Measurements from ENCODE around the gene ORAI2. TPM values are rescaled to one million over a fixed set of nuclear protein-coding genes. Genes with fewer than 3 reads are reported as not detected.

Gene ORAI2
- total RNA-seq, 1 donor, result 40.6 TPM

DNA sequence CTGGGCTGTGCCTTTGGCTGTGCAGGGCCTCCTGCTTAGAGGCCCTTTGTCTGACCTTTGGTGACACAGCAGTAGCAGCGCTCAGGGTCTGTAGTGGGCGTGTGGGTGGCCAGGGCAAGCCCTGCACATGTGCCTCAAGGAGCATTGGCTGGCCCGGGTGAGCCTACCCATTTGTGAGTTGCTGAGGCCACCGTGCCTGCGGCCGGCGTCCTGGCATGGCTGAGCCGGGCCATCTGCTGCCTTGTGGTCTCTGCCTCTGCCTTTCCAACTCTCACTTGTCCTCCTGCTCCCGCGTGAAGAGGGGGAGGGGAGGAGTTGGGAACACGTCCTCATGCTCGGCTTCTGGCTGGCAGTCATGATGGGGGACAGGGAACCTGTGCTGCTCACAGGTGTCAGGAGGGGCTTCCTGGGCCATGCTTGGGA lies 9.2 kb upstream of the ORAI2 start:
- H3K4me3 ChIP-seq (ENCODE audit: low read depth, low read length), result no peak overlapping the region
- DNase-seq (ENCODE audit: low read depth), result no peak
- no peak for TF ChIP-seq CTCF (IDR thresholded peaks at IDR 0.05; ENCODE audit: insufficient read depth, low read depth, low read length)

- H3K4me3 ChIP-seq (ENCODE audit: low read depth, low read length), result no peak overlapping the region
- no peak for TF ChIP-seq CTCF (IDR thresholded peaks at IDR 0.05; ENCODE audit: insufficient read depth, low read depth, low read length)
- DNase-seq (ENCODE audit: low read depth), result no peak
These were observed 8.6 kb upstream of the ORAI2 start for GRCh38 chr7:102424787-102425218.

GRCh38 chr7:102425639-102426267 lies 7.6 kb upstream of the ORAI2 start:
- peak; percentile 78 for DNase-seq (ENCODE audit: low read depth)
- TF ChIP-seq CTCF (IDR thresholded peaks at IDR 0.05; ENCODE audit: insufficient read depth, low read depth, low read length), result no peak
- no peak overlapping the region for H3K4me3 ChIP-seq (ENCODE audit: low read depth, low read length)

DNA sequence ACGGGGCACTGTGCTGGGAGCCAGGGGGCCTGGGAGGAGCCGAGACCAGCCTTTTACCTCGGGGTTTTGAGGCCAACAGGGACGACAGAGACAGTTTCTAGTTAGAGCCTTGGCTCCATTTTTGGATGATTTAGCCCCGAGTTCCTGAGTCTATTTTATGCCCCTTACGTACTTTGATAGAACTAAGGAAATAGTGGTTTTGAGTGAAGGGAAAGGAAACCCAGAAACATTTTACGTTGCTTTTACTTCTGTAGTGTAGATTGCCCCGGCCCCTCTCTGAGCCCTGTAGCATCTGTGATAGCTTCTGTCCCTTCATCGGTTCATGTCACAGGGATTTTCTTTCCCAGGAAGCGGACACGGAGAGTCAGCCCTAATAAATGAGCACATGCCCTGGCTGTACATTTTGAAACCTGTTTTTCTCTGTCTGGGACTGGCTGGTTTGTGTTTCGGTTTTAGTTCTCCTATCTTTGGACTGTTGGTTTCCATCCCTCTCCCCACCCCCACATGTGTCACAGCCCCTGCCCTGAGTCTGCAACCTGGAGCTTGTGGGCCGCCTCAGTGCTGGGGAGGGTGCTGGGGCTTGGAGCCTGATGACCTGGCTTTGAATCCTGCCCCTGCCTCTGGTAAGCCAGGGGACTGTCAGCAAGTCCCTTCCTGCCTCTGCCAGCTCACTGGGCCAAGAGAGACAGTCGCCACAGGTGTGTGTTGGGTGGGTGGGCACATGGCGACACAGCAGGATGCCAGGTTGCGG lies 6.9 kb upstream of the ORAI2 start:
- no peak for DNase-seq (ENCODE audit: low read depth)
- no peak overlapping the region for H3K4me3 ChIP-seq (ENCODE audit: low read depth, low read length)
- TF ChIP-seq CTCF (IDR thresholded peaks at IDR 0.05; ENCODE audit: insufficient read depth, low read depth, low read length), result no peak

GRCh38 chr7:102427019-102427405 lies 6.4 kb upstream of the ORAI2 start:
- TF ChIP-seq CTCF (IDR thresholded peaks at IDR 0.05; ENCODE audit: insufficient read depth, low read depth, low read length), result no peak
- no peak overlapping the region for H3K4me3 ChIP-seq (ENCODE audit: low read depth, low read length)
- DNase-seq (ENCODE audit: low read depth), result no peak

DNA sequence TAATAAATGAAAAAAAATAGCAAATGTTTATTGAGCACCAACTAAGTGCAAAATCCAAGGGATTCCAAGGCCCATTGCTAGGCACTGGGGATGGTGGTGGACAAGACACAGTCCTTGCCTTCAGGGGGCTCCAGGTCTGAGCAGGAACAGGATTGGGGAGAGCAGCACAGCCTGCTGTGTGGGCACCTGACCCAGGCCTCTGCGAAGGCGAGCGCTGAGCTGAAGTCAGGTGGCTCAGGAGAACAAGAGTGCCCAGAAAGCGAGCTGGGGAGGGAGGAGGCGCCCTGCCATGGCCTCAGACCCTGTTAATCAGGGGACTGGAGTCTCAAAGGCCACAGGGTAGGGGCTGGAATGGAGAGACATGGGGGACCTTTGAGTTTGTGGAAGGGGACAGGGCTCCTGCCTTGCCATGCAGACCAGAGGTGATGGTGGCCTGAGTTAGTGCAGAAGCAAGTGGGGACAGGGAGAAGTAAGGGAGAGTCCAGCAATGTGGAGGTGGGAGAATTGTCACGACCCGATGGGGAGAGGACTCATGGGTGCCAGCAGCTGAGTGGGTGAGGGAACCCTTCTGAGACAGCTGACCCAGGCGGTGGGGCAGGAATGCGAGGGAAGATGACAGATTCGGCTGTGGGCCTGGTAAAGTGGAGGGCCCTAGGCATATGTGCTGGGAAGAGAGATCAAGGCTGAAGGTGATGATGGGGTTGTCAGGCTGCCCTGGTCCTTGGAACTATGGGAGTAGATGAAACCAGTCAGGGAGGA lies 4.1 kb upstream of the ORAI2 start:
- DNase-seq (ENCODE audit: low read depth), result no peak
- TF ChIP-seq CTCF (IDR thresholded peaks at IDR 0.05; ENCODE audit: insufficient read depth, low read depth, low read length), result no peak
- H3K4me3 ChIP-seq (ENCODE audit: low read depth, low read length), result no peak overlapping the region
